Kasumi-1 (cell line): ENCODE data around the gene HTR1B.

Source experiments
- DNase-seq, 2 experiments: peaks; one replicate each; lab custom pipeline; 2025; lab: John Stamatoyannopoulos, UW

HTR1B gene

DNA sequence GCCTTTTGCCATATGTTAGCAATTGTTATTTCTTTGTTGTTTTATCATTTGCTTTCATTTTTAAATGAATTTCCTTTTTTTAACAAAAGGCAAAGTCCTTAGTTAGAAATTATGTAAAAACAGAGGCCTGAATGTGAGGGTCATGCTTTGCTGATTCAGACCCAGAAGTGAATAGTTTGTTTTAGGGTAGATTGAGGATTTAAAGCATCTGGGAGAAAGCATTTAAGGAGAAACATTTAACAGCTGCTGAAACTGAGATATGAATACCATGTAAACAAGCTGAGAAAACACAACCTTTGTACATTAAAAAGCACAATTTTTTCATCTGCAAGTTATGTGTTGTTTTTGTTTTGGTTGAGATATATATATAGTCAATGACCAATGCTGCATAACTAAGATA is 8.0 kb downstream of the HTR1B start:
- no peak for DNase-seq

DNA sequence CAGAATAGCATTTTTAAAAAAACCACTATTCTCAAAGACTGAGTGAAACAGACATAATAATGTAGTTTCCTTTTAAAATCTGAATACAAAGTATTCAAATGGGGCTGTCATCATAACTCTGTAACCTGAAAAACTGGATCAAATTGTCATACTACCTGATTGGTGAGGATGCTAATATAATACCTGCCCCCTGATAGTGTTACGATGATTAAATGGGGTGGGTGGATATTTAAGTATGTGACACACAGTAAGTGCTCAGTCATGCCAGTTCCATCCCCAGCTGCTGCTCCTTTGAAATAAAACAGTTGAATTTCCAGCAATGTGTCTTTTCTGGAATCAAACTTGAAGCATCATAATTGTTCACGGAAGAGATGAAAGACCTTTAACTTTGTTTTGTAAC is 8.9 kb downstream of the HTR1B start:
- no peak for DNase-seq

DNA sequence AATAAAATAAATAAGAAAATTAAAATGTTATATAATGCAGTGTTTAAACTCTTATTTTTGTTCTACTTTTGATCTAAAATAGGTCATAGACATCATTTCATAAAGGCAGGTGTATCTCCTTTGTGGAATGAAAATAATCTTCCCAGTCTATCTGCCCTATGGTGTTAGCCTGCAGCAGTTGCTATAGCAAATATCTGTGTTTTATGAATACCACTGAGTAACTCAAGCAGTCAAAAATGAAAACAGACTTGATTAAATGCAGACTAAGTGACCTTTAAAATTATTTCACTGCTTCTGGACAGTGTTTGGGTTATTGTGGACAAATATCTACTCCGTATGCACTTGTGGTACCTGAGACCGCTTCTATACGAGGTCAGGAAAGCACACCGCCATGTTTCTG is 11.8 kb downstream of the HTR1B start:
- DNase-seq, result no peak

DNA sequence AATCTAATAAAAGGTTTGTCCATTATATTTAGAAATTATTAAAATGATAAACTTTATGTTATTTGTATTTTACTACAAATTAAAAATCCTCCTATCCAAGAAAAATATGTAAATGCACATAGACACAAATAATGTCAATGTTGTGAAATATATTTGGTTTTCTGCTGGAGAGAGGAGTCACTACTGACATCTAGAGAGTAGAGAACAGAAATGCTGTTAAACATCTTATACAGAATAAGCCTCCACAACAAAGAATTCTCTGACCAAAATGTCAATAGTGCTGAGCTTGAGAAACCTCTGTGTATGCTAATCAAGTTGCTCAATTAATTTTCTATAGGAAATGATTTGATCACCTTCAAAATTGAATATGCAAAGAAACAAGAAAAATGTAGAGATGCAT is 12.4 kb downstream of the HTR1B start:
- peak in 1 of 2 experiments; percentile 7 for DNase-seq

DNA sequence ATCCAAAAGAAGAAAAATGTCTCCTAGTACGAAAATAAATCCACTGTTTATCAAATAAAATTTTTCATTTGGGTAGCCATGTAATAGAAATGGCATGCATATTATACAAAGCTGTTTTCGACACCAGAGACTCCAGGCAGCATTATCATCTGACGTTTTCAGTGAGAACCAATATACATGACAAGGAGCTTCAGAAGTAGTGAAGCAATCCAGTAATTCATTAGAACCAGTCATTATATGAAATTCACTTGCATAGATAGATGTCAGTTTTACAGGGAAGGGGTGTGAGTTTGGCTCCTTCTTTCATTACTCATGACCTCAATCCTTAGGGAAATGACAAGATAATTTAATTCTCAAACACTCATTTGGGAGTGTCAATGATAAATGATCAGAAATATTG is 14.7 kb downstream of the HTR1B start:
- DNase-seq, result no peak

DNA sequence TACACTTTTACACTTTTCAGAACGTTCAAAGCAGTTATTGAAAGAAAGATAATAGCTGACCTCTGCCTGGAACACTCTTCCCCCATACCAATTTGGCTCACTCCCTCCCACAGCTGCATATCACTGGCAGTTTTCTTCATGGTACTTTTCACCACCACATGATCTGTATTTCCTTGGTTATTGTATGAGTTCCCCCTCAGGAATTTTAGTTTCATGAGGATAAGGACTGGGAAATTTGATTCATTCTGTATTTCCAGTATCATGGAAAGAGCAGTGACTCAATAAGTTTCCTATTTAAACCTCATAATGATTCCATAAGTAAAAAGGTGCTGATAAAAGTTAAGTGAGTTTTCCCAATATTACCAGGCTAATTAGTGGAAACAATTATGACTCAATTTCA is 16.0 kb downstream of the HTR1B start:
- no peak for DNase-seq

GRCh38 chr6:77446249-77446648 is 17.0 kb downstream of the HTR1B start:
- DNase-seq, result no peak

GRCh38 chr6:77445214-77445613 is 18.1 kb downstream of the HTR1B start:
- DNase-seq, result no peak

- peak; percentile 69 to 71 for DNase-seq
Measured at GRCh38 chr6:77440206-77440976, 22.9 kb downstream of the HTR1B start.

DNA sequence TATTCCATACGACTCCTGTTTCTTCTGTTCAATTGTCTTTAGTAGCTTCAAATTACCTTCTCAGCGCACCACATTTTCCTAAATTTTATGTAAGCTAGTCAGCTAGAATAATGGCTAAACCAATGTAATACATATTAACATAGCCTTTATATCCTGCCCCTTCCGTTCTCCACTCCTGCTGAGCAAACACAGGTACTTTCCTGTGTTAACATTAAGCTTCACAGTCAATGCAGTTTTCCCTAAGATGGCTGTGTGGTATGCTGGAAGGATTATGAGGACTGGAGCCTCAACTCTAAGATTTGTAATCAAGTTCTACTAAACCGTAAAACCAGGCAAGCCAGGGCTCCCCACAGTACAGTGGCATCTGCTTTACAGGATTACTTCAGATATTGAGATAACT is 29.4 kb downstream of the HTR1B start:
- DNase-seq, result no peak

DNA sequence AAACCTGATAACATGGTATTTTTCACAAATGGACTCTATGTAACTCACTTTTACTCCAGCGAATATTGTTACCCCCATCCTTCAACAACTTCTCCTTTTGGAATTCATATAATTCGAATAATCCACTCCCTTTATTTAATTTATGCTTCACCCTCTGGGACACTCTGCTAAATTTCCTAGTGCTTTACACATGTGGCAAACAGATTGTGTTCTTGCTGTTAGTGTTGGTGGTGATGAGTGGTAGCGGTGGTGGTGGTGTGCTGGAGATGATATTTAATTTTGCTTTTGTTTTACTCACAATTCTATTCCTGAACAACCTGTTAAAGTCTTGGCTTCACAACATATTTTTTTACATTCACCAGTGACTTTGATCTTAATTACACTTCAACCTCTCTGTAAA is 32.8 kb downstream of the HTR1B start:
- no peak for DNase-seq

- DNase-seq, result no peak
Measured at GRCh38 chr6:77425671-77426070, 37.6 kb downstream of the HTR1B start.

GRCh38 chr6:77425216-77425615 is 38.1 kb downstream of the HTR1B start:
- DNase-seq, result no peak

DNA sequence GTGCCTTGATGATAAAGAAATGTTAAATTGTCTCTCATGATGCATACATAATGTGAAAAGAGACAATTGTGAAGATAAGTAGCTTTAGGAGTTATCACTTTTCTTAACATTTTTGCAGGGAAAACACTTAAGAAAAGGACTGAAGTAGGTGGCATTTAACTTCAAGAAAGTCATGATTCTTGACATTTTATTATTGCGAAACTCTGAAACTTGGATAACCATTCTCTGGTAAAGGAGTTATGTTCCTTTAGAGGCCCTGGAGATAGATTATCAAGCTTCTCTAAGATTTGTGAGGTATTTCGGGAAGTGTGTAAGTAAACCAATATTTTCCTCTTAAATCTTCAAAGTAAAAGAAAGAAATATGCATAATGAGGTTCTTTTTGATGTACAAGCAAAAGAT is 38.5 kb downstream of the HTR1B start:
- no peak for DNase-seq

DNA sequence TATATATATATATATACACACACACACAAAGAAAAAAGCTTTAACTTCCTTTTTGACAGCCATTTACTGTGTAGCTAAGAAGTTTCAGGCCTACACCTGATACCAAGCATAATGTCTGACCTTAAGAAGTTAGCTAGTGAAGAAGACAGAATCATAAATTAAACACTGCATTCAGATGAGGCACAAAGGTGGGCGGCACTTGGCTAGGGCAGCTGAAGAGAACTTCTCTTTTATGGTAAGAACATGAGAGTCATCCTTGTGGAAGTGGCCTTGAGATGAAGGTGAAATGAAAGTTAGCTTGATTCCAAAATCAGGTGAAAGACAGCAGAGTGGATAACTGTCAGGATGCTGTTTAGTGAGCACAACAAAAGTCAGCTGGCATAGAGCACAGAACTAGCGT is 46.5 kb downstream of the HTR1B start:
- DNase-seq, result no peak

DNA sequence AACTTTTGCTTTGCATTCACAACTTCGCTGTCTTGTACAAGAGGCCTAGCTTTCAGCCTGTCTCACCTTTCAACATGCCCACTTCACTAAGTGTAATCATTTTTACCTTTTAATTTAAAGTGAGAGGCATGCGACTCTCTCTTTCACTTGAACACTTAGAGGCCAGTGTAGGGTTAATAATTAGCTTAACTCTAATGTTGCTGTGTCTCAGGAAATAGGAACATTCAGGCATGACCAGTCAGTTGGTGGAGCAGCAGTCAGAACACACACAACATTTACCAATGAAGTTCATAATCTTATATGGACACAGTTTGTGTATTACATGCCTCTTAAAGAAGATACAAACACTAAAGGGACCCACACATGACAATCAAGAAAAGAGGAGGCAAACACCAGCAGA is 47.6 kb downstream of the HTR1B start:
- no peak for DNase-seq
